H1 (cell line): ENCODE data around the gene KPNA6. TPM values are rescaled to one million over a fixed set of nuclear protein-coding genes. Genes with fewer than 3 reads are reported as not detected.

Experiments
- CTCF ChIA-PET: fragments of 300-600 bp; sonication (Branson Sonifier 250); formaldehyde crosslinking; loops from one replicate; lab custom pipeline; 2021; ENCODE audit not compliant: partially characterized antibody; lab: Charles Lee
- POLR2A ChIA-PET: fragments of 300-600 bp; sonication (Branson Sonifier 250); formaldehyde crosslinking; loops from one replicate; lab custom pipeline; 2021; ENCODE audit warnings: inconsistent platforms; ENCODE audit not compliant: partially characterized antibody; lab: Charles Lee
- DNase-seq, 2 experiments: peaks; one replicate each; pipeline versions ENCODE4 v3.0.0 to v3.0.0-alpha.2; 2010 to 2022; ENCODE audit warnings: low spot score in 2 of 2, low read depth in 1 of 2, mixed read lengths in 1 of 2
- FAIRE-seq: peaks from 2 replicates; lab custom pipeline; 2011; peaks lifted over from hg19 to GRCh38; lab: Jason Lieb, UNC
- H2AFZ ChIP-seq: 2 replicates; pipeline ENCODE4 v1.8.1; 2012; ENCODE audit warnings: low read length, inconsistent platforms
- H2AK5ac ChIP-seq: 2 replicates; pipeline ENCODE4 v1.6.1; 2013; ENCODE audit warnings: low read depth, low read length
- H2BK120ac ChIP-seq: replicated peaks from 2 replicates; pipeline ENCODE3; 2013; ENCODE audit warnings: low read depth, low read length, inconsistent platforms
- H2BK12ac ChIP-seq: 2 replicates; pipeline ENCODE4 v1.6.1; 2013; ENCODE audit warnings: low read depth, low read length
- H2BK15ac ChIP-seq: 2 replicates; pipeline ENCODE4 v1.6.1; 2013; ENCODE audit warnings: low read length
- H2BK20ac ChIP-seq: 2 replicates; pipeline ENCODE4 v1.6.1; 2013; ENCODE audit warnings: low read length
- H2BK5ac ChIP-seq: 2 replicates; pipeline ENCODE4 v1.6.1; 2013; ENCODE audit warnings: low read depth, low read length
- H3K14ac ChIP-seq: 2 replicates; pipeline ENCODE4 v1.6.1; 2013; ENCODE audit warnings: inconsistent platforms; ENCODE audit not compliant: insufficient read length
- H3K18ac ChIP-seq: 2 replicates; pipeline ENCODE4 v1.6.1; 2013; ENCODE audit warnings: low read length; ENCODE audit errors: extremely low read depth
- H3K23ac ChIP-seq: 2 replicates; pipeline ENCODE4 v1.6.1; 2013; ENCODE audit warnings: inconsistent platforms; ENCODE audit not compliant: insufficient read length
- H3K23me2 ChIP-seq: 2 replicates; pipeline ENCODE4 v1.6.1; 2013; ENCODE audit warnings: low read depth, low read length
- H3K27ac ChIP-seq: 2 replicates; pipeline ENCODE4 v1.6.1; 2011; ENCODE audit warnings: low read depth, low read length, inconsistent platforms
- H3K27me3 ChIP-seq, 4 experiments: replicated peaks in 1 of 4; 1 replicate in 1 of 4; 2 replicates in 3 of 4; pipeline versions ENCODE4 v1.6.1 to v1.8.1; 2011 to 2013; ENCODE audit warnings: low read length in 3 of 4, mild to moderate bottlenecking in 3 of 4, inconsistent platforms in 2 of 4, mixed read lengths in 2 of 4, moderate library complexity in 1 of 4; ENCODE audit not compliant: control insufficient read depth in 3 of 4, insufficient read depth in 3 of 4; ENCODE audit errors: extremely low read depth in 1 of 4
- H3K36me3 ChIP-seq, 4 experiments: 2 replicates each; pipeline versions ENCODE4 v1.6.1 to v1.8.1; 2011 to 2013; ENCODE audit warnings: mild to moderate bottlenecking in 4 of 4, low read length in 3 of 4, moderate library complexity in 2 of 4, control low read depth in 1 of 4, inconsistent platforms in 1 of 4; ENCODE audit not compliant: insufficient read depth in 4 of 4, control insufficient read depth in 2 of 4
- H3K4ac ChIP-seq: replicated peaks from 2 replicates; pipeline ENCODE3; 2013; ENCODE audit warnings: low read length, low read depth, mixed read lengths, inconsistent platforms; ENCODE audit not compliant: insufficient read length
- H3K4me1 ChIP-seq, 4 experiments: replicated peaks in 1 of 4; 1 replicate in 1 of 4; 2 replicates in 3 of 4; pipeline versions ENCODE4 v1.6.1 to v1.8.1; 2011 to 2013; ENCODE audit warnings: low read length in 3 of 4, inconsistent platforms in 2 of 4, mixed read lengths in 1 of 4; ENCODE audit not compliant: insufficient read depth in 4 of 4, control insufficient read depth in 3 of 4
- H3K4me2 ChIP-seq, 2 experiments: 2 replicates each; pipeline versions ENCODE4 v1.6.1 to v1.8.1; 2011 to 2013; ENCODE audit warnings: low read depth in 2 of 2, low read length in 2 of 2, control low read depth in 1 of 2, inconsistent platforms in 1 of 2, mild to moderate bottlenecking in 1 of 2; ENCODE audit not compliant: insufficient read depth in 1 of 2
- H3K4me3 ChIP-seq, 4 experiments: fragments of 200-600, 300-600 bp in 1 of 4; sonication (generic), shearing (Covaris generic), sonication (Bioruptor Twin) in 1 of 4; 2 replicates each; pipeline versions ENCODE4 v1.5.1 to v1.8.1; 2011 to 2016; ENCODE audit warnings: low read length in 4 of 4, low read depth in 3 of 4, control low read depth in 2 of 4, inconsistent platforms in 2 of 4, mild to moderate bottlenecking in 2 of 4, mixed read lengths in 1 of 4, moderate library complexity in 1 of 4; ENCODE audit not compliant: insufficient read depth in 2 of 4; ENCODE audit errors: extremely low read depth in 1 of 4
- H3K56ac ChIP-seq: replicated peaks from 2 replicates; pipeline ENCODE3; 2013; ENCODE audit warnings: low read depth, mild to moderate bottlenecking, mixed read lengths, low read length, inconsistent platforms; ENCODE audit not compliant: insufficient read length
- H3K79me1 ChIP-seq: 2 replicates; pipeline ENCODE4 v1.6.1; 2013; ENCODE audit warnings: low read depth, low read length, control low read depth
- H3K79me2 ChIP-seq, 2 experiments: 2 replicates each; pipeline versions ENCODE4 v1.6.1 to v1.8.1; 2012 to 2013; ENCODE audit warnings: low read length in 2 of 2, mild to moderate bottlenecking in 2 of 2, inconsistent platforms in 1 of 2; ENCODE audit not compliant: insufficient read depth in 2 of 2, control insufficient read depth in 1 of 2
- H3K9ac ChIP-seq, 4 experiments: replicated peaks in 1 of 4; 1 replicate in 1 of 4; 2 replicates in 3 of 4; pipeline versions ENCODE4 v1.6.1 to v1.8.1; 2011 to 2013; ENCODE audit warnings: low read depth in 3 of 4, low read length in 3 of 4, control low read depth in 2 of 4, mild to moderate bottlenecking in 2 of 4, moderate library complexity in 2 of 4, inconsistent platforms in 1 of 4; ENCODE audit errors: extremely low read depth in 1 of 4
- H3K9me3 ChIP-seq, 2 experiments: 2 replicates each; pipeline versions ENCODE4 v1.6.1 to v1.8.1; 2012 to 2013; ENCODE audit warnings: mild to moderate bottlenecking in 2 of 2, moderate library complexity in 2 of 2, control low read depth in 1 of 2, inconsistent platforms in 1 of 2, low read depth in 1 of 2, low read length in 1 of 2, mixed read lengths in 1 of 2; ENCODE audit not compliant: insufficient read depth in 2 of 2
- H4K20me1 ChIP-seq, 2 experiments: replicated peaks in 1 of 2; 2 replicates each; pipeline versions ENCODE3 to v1.8.1; 2011 to 2013; ENCODE audit warnings: inconsistent platforms in 2 of 2, low read length in 2 of 2, mild to moderate bottlenecking in 1 of 2; ENCODE audit not compliant: insufficient read depth in 2 of 2, control insufficient read depth in 1 of 2
- H4K5ac ChIP-seq: 2 replicates; pipeline ENCODE4 v1.6.1; 2013; ENCODE audit warnings: low read length, low read depth, mixed read lengths, inconsistent platforms; ENCODE audit not compliant: insufficient read length
- H4K8ac ChIP-seq: 2 replicates; pipeline ENCODE4 v1.8.0; 2013; ENCODE audit warnings: mild to moderate bottlenecking, moderate library complexity, low read length, inconsistent platforms; ENCODE audit not compliant: insufficient read depth; ENCODE audit errors: extremely low read depth
- H4K91ac ChIP-seq: replicated peaks from 2 replicates; pipeline ENCODE3; 2013; ENCODE audit warnings: low read length, mixed read lengths, inconsistent platforms; ENCODE audit not compliant: insufficient read length
- CBX5 ChIP-seq: fragments of 300-800, 300-1000 bp; sonication (generic); IDR thresholded peaks from 2 replicates; pipeline ENCODE4 v1.7.1; 2016; ENCODE audit warnings: antibody characterized with exemption, low read length, low read depth
- CEBPB ChIP-seq: IDR thresholded peaks from 2 replicates; pipeline ENCODE4 v1.6.1; 2012; ENCODE audit warnings: low read depth, low read length
- CTBP2 ChIP-seq: IDR thresholded peaks from 2 replicates; pipeline ENCODE4 v1.7.0; 2011; ENCODE audit warnings: borderline replicate concordance, mild to moderate bottlenecking, moderate library complexity, mixed read lengths, low read length; ENCODE audit not compliant: insufficient read depth, insufficient read length
- EP300 ChIP-seq, 2 experiments: IDR thresholded peaks; 1 replicate in 1 of 2; 2 replicates in 1 of 2; pipeline ENCODE4 v1.6.1; 2011 to 2012; ENCODE audit warnings: low read depth in 2 of 2, low read length in 2 of 2, mild to moderate bottlenecking in 2 of 2, borderline replicate concordance in 1 of 2, inconsistent platforms in 1 of 2, moderate library complexity in 1 of 2
- JUN ChIP-seq: IDR thresholded peaks from 2 replicates; pipeline ENCODE4 v1.6.1; 2011; ENCODE audit warnings: low read depth, mild to moderate bottlenecking, improper control_type of control experiment, low read length
- JUND ChIP-seq: IDR thresholded peaks from 2 replicates; pipeline ENCODE4 v1.6.1; 2011; ENCODE audit warnings: mild to moderate bottlenecking, improper control_type of control experiment, low read length
- SIX5 ChIP-seq: IDR thresholded peaks from 2 replicates; pipeline ENCODE4 v1.6.1; 2011; ENCODE audit warnings: mild to moderate bottlenecking, low read depth, low read length
- SP1 ChIP-seq: IDR thresholded peaks from 2 replicates; pipeline ENCODE4 v1.6.1; 2011; ENCODE audit warnings: low read depth, low read length
- YY1 ChIP-seq: IDR thresholded peaks from 2 replicates; pipeline ENCODE4 v1.6.1; 2011; ENCODE audit warnings: low read depth, mild to moderate bottlenecking, low read length
- WGBS, 2 experiments: shearing (Covaris generic) in 1 of 2; methylation state at CpG; one replicate each; pipeline versions ENCODE4 v1.1.6 to v1.1.7; 2013 to 2015; ENCODE audit warnings: low lambda C conversion rate in 2 of 2, mixed read lengths in 2 of 2, inconsistent platforms in 1 of 2, low coverage in 1 of 2, missing lambda C conversion rate in 1 of 2; ENCODE audit not compliant: insufficient replicate concordance in 2 of 2, insufficient coverage in 1 of 2, insufficient read length in 1 of 2; ENCODE audit errors: extremely low coverage in 1 of 2, missing lambda C conversion rate in 1 of 2; 5-methylcytosine and 5-hydroxymethylcytosine counted together
- polyA plus RNA-seq, 7 experiments: library from polyadenylated mRNA; depleted of rRNA in 3 of 7; stranded (reverse) in 5 of 7; unstranded in 2 of 7; fragments of >200 nt in 5 of 7; fragments of 200-250 nt in 2 of 7; gene quantifications; 1 replicate in 5 of 7; 2 replicates in 1 of 7; 4 replicates in 1 of 7; pipeline versions ENCODE4 v1.2.1 to v1.2.3, GENCODE V29; 2011 to 2013; ENCODE audit warnings: missing spikeins in 2 of 7, mixed read lengths in 2 of 7
- total RNA-seq: library from RNA; stranded (reverse); fragmentation: NEBNext Ultra II Directional; extraction: Animal tissue kit (Norgen Biotek cat#: 25700); gene quantifications from 2 replicates; pipeline ENCODE4 v1.2.1, GENCODE V29; 2021
- TF ChIP-seq, protein P1 (sequence below): IDR thresholded peaks from 2 replicates; pipeline ENCODE4 v1.6.1; 2011; ENCODE audit warnings: low read length, improper control_type of control experiment
- TF ChIP-seq, protein P2 (sequence below): IDR thresholded peaks from 2 replicates; pipeline ENCODE4 v1.6.1; 2012; ENCODE audit warnings: low read length, inconsistent platforms

KPNA6 gene
- total and polyA plus RNA-seq, 2 of the 8 experiments (the other 6 are each of a cell fraction or from before 2014, with no cell fraction given): 24.2 to 120 TPM

DNA sequence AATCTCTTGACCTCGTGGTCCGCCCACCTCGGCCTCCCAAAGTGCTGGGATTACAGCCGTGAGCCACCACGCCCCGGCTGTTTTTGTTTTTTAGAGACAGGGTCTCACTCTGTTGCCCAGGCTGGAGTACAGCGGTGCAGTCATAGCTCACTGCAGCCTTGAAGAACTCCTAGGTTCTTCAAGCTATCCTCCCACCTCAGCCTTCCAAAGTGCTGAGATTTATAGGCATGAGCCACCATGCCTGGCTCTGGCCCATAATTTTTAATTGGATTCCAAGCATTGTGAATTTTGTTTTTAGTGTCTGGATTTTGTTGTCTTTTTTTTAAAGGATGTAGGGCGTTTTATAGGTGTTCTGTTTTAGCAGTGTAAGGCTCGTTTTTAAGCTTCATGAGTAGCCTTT lies 43.0 kb downstream of the KPNA6 start:
- Histone ChIP-seq H3K4me3 (no peak overlapping the region), H2AFZ (no peak overlapping the region), H2BK15ac (no peak overlapping the region), H3K79me1 (peaks cover 4% of the 10 kb centered on the region), H2BK12ac (no peak overlapping the region), H4K5ac (no peak overlapping the region), H3K23ac (no peak overlapping the region), H4K8ac (no peak overlapping the region), H2BK5ac (no peak overlapping the region), H3K9ac (no peak overlapping the region), H3K14ac (no peak overlapping the region), H3K23me2 (no peaks in the 10 kb centered on the region), H3K56ac (no peak overlapping the region), H3K9me3 (no peaks in the 10 kb centered on the region), H3K4me2 (no peak overlapping the region), H3K4ac (no peak overlapping the region), H3K18ac (no peak overlapping the region), H2BK20ac (no peak overlapping the region), H3K4me1 (no peaks in the 10 kb centered on the region), H4K91ac (no peak overlapping the region), H2BK120ac (no peak overlapping the region), H2AK5ac (no peak overlapping the region), H3K79me2 (peaks cover 0 to 51% of the 10 kb centered on the region in 2 experiments; a peak in 2 of 4 replicates), H3K27me3 (no peaks in the 10 kb centered on the region), H3K36me3 (peaks cover 0 to under 1% (median 0%) of the 10 kb centered on the region in 4 experiments; a peak in 2 of 8 replicates), H4K20me1 (peaks cover 0 to 3% of the 10 kb centered on the region in 2 experiments), H3K27ac (no peak overlapping the region)
- ChIA-PET CTCF (interaction anchor here (0.9 to 1.1 kb wide), 2 partner anchors 97 to 187 kb away, joined by 4 read pairs; no protein-coding TSS in a partner anchor), POLR2A (interaction anchor here (1.3 to 1.4 kb wide), 2 partner anchors 35 to 43 kb away, joined by 3 read pairs; partner anchors contain the start of gene KPNA6)
- FAIRE-seq (no peak), DNase-seq (no peak)
- 95% methylated on average over 9 of the region's 9 CpGs; no CpG with 5 or more reads in 1 of the 2 experiments for WGBS, 2 experiments
- TF ChIP-seq YY1 (no peak), JUND (no peak), JUN (no peak), SP1 (no peak), CBX5 (no peak), CEBPB (no peak), CTBP2 (no peak), EP300 (IDR thresholded peaks at IDR 0.05; ENCODE audit: borderline replicate concordance in 1 of 2, low read depth in 2 of 2, low read length in 2 of 2) (no peak), SIX5 (no peak)
- TF ChIP-seq, protein P1, sequence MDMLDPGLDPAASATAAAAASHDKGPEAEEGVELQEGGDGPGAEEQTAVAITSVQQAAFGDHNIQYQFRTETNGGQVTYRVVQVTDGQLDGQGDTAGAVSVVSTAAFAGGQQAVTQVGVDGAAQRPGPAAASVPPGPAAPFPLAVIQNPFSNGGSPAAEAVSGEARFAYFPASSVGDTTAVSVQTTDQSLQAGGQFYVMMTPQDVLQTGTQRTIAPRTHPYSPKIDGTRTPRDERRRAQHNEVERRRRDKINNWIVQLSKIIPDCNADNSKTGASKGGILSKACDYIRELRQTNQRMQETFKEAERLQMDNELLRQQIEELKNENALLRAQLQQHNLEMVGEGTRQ: no peak
- TF ChIP-seq, protein P2, sequence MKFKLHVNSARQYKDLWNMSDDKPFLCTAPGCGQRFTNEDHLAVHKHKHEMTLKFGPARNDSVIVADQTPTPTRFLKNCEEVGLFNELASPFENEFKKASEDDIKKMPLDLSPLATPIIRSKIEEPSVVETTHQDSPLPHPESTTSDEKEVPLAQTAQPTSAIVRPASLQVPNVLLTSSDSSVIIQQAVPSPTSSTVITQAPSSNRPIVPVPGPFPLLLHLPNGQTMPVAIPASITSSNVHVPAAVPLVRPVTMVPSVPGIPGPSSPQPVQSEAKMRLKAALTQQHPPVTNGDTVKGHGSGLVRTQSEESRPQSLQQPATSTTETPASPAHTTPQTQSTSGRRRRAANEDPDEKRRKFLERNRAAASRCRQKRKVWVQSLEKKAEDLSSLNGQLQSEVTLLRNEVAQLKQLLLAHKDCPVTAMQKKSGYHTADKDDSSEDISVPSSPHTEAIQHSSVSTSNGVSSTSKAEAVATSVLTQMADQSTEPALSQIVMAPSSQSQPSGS: no peak
